Left colon (tissue), 2 donors: ENCODE results near the gene OTOP1. TPM values are rescaled to one million over a fixed set of nuclear protein-coding genes. Genes with fewer than 3 reads are reported as not detected.
"Not testable (repeated sequence)": the region's sequence is repeated elsewhere in the genome, so short reads cannot be mapped to it uniquely, and the experiment has no call there.

Source experiments
- ATAC-seq: fragments of 200-7000 bp; cut with Tn5 transposase; one replicate; pipeline ENCODE4 v1.9.1; 2020; ENCODE audit warnings: mild to moderate bottlenecking, moderate library complexity
- DNase-seq, 2 donors: peaks; one replicate each; pipeline ENCODE4 v3.0.0-alpha.2; 2020
- intact Hi-C, 2 donors: fragments of 100-400 bp; cut with DNase I in 1 of 2; cut with micrococcal nuclease in 1 of 2; formaldehyde crosslinking; loops; one replicate each; pipeline versions ENCODE4 v1.11.2 to v1.14.0; 2022; cut with DNase I, micrococcal nuclease
- long read RNA-seq: library from polyadenylated mRNA; unstranded; transcript quantifications from one replicate; pipeline ENCODE4 v2.0.0, GENCODE V29; 2021
- total RNA-seq, 2 donors: library from RNA; stranded (reverse); fragmentation: NEBNext Ultra II Directional; extraction: Animal tissue kit (Norgen Biotek cat#: 25700); gene quantifications; one replicate each; pipeline ENCODE4 v1.2.1, GENCODE V29; 2021
- donor health status: DM: no; HTN: no; CAD: no.
- donor health status: DM: yes; HTN: yes; CAD: no.

Gene OTOP1
- not detected for total RNA-seq
- long read RNA-seq = 0 reads

GRCh38 chr4:4226606-4227438 lies at the start of gene OTOP1:
TSS of gene OTOP1 (minus strand) at chr4:4226929. CDS start at chr4:4226864, 65 bp downstream.
- ATAC-seq (no peak), DNase-seq (no peak)
- intact Hi-C loops = no loop called here

GRCh38 chr4:4274226-4274625 lies 47.5 kb upstream of the OTOP1 start:
- DNase-seq (no peak), ATAC-seq (no peak)
- intact Hi-C loops = no loop called here

DNA sequence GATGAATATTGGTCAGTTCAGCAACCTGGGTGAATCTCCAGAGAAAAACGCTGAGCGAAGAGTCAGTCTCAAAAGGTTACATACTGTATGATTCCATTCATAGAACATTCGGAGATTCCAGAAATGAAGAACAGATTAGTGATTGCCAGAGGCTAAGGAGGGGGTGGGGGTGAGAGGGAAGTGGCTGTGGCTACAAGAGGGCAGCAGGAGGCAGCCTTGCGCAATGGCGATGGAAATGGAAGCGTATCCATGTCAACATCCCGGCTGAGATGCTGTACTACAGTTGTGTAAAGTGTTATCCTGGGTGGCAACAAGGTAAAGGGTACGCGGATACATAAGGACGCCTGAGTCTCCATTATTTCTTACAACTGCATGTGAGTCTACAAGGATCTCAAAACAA lies 45.2 kb upstream of the OTOP1 start:
- ATAC-seq (no peak), DNase-seq (no peak)
- intact Hi-C loops = no loop called here

- DNase-seq (no peak), ATAC-seq (no peak)
- intact Hi-C loops = no loop called here
These were observed 43.8 kb upstream of the OTOP1 start for GRCh38 chr4:4270529-4270928.

GRCh38 chr4:4269856-4270255 lies 43.1 kb upstream of the OTOP1 start:
- no peak for ATAC-seq
- intact Hi-C loops = no loop called here

GRCh38 chr4:4269331-4269731 lies 42.6 kb upstream of the OTOP1 start:
- DNase-seq = no peak
- intact Hi-C loops = no loop called here
- no peak for ATAC-seq

More at GRCh38 chr4:4269856-4270255, 43.1 kb upstream of the OTOP1 start:
- no peak for DNase-seq

- ATAC-seq = no peak
- intact Hi-C loops = no loop called here
- no peak for DNase-seq
These were observed 42.0 kb upstream of the OTOP1 start for GRCh38 chr4:4268776-4269175.

DNA sequence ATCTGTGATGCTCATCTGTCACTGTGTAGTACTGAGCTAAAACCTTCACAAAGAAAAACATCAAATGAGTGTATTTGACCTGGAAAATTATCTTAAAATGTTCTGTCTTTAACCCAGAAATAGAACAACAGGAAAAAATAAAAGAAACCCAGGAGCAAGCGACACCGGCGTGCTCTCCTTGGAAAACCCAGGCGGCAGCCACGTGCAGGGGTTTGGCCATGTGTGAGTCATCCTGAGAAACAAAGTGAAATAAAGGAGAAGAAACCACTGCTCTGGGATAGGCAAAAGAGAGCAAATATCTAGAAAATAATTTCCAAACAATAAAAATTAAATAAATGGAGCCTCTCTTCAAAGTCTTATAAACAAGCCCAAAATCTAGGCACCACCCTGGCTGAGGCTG lies 41.3 kb upstream of the OTOP1 start:
- DNase-seq (no peak), ATAC-seq (no peak)
- intact Hi-C loops = no loop called here

GRCh38 chr4:4260185-4260751 lies 33.5 kb upstream of the OTOP1 start:
- ATAC-seq (peak; percentile 60), DNase-seq (no peak)
- intact Hi-C loops = no loop called here

- DNase-seq (no peak), ATAC-seq (peak; percentile 58)
- intact Hi-C loops = no loop called here
These were observed 32.9 kb upstream of the OTOP1 start for GRCh38 chr4:4259484-4260100.

GRCh38 chr4:4257705-4258104 lies 31.0 kb upstream of the OTOP1 start:
- DNase-seq, intact Hi-C loops, ATAC-seq: not testable (repeated sequence)

- intact Hi-C loops = no loop called here
- DNase-seq (no peak), ATAC-seq (no peak)
These were observed 30.1 kb upstream of the OTOP1 start for GRCh38 chr4:4256799-4257198.

DNA sequence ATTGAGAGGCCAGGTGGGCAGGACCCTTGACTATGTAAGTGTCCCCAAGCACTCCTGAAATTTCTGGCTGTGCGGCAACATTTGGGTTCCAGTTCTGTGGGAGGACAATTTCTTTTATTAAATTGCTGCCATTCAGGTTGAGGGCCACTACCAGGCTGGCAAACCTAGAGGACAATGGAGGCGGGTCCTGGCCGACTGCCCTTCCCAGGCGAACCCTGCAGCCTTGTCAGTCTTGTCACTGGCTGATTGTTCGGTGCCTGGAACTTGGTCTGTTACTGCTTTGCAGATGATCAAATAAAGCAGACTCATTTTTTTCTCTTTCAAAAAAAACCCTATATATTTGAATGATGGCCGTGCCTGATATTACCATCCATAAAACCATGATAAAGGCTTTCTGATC lies 27.9 kb upstream of the OTOP1 start:
- intact Hi-C loops = no loop called here
- DNase-seq (no peak), ATAC-seq (no peak)

GRCh38 chr4:4254199-4254598 lies 27.5 kb upstream of the OTOP1 start:
- DNase-seq (no peak), ATAC-seq (no peak)
- intact Hi-C loops = no loop called here

DNA sequence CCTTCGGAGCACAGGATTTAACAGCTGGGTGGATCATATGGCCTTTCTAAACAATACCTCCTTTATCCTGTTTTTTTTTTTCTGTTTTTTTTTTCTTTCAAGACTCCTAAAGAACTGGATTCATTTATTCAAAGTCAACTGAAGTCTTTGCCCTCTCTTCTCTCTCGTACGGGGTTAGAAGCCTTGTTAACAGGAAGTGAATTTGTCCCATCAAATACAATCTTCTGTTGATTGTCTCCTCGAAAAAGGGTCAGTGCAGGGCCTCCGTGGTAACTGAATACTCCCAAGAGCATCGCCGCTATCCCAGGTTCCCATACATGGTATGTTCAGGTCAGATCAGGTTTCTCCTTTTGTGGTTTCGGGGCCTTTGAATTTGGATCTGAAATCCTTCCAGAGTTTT lies 23.1 kb upstream of the OTOP1 start:
- DNase-seq (no peak), ATAC-seq (no peak)
- intact Hi-C loops = no loop called here

GRCh38 chr4:4249342-4249741 lies 22.6 kb upstream of the OTOP1 start:
- intact Hi-C loops, ATAC-seq: not testable (repeated sequence)

GRCh38 chr4:4248885-4249203 lies 22.1 kb upstream of the OTOP1 start:
- DNase-seq (no peak), ATAC-seq (peak; percentile 7)
- intact Hi-C loops = no loop called here

More at GRCh38 chr4:4249342-4249741, 22.6 kb upstream of the OTOP1 start:
- not testable (repeated sequence) for DNase-seq

DNA sequence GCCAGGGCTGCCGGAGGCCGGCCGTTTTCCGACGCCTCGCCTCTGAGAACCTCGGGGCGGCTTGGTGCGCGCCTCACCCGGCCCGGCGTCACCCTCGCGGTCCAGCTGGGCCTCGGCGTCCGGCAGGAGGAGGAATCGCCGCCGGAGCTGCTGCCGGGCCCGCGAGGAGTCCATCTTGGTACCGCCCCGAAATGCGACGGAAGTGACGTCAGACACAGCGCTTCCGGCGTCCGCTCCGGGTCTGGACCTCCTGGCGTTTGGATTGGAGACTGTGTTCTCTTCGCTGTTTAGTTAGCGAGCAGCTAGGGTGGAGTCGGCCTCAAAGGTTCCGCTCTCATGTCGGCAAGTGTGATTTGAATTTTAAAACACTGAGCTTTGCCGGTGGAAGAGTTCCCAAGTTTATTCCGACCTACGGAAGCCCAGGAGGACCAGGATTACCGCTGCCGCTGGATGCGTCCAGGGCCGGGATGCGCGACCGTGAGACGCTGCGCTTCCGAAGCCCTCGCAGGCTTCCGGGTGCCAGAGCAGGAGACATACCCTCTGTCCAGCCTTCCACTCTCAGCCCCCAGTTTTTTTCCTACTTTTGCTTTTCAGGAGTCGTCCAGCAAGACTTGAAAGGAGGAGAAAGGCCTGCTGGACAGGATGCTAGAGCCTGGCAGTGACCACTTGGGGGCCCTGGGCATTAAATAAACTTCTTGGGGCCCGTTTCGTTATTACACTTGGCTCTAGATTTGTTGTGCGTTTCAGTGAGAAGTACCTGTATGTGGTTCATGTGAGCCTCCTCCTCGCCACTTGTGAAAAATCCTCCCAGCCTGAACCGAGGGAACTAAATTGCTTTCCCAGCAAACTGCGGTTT lies 21.5 kb upstream of the OTOP1 start, which contains the start of gene TMEM128:
TSS of gene TMEM128 (minus strand) at position 195 of the 856 bp plus-strand sequence. CDS start at position 174, 21 bp downstream.
- ATAC-seq (peak; percentile 93), DNase-seq (peak; percentile 91 to 94)
- intact Hi-C loops = no loop called here

DNA sequence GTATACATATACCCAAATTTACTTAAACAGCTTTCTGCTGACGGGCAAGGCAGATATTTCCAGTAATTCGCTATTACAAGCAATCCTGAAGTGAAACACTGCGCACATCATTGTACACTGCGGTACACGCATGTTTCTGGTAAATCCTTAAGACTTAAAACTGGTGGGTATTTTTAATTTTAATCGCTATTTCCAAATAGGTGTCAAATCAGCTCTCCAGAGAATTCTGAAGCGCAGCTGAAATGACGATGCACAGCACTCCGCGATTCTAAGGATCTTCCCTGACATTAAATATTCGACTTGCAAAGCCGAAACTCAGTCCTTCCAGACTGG lies 20.9 kb upstream of the OTOP1 start:
- peak; percentile 5 for ATAC-seq
- DNase-seq = no peak
- intact Hi-C loops = no loop called here
